GM19240 (cell line): Measurements from ENCODE around the gene MEN1.
A peak's percentile ranks its signal among the peaks of the same experiment; 100 is the strongest.

Experiments used
- DNase-seq: peaks from one replicate; pipeline ENCODE4 v3.0.0; 2011; ENCODE audit warnings: low spot score; ENCODE audit not compliant: insufficient read length

MEN1 gene

DNA sequence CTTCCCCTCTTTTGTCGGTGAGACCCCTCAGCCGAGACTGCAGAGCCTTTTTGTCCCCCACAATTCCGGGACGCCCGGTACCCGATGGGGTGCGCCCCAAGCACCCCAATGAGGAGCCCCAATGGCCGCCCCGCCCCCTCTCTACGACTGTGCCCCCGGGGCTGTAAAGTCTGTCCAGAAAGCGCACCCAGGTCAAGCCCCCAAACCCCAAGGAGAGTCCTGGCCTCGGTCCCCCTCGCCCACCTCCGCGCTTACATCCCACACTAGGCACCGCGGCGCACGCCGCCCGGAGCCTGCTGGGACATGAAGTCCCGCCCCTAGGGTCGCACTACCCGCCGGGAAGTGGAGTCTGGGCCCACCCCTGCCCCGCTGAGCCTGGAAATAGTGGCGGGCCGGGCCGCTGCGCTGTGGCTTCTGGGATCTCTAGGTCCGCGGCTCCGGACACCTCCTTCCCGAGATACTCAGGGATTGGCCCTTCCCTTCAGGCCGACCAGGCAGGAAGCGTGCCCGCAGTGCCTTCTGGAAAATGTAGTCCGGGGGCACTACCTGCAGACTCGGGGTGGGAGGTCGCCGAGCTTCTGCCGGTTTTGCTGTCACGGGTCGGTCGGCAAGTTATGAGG, at the start of gene MEN1:
Gene MEN1 (minus strand): TSS at position 281 of the 620 bp plus-strand sequence. CDS start 442 bp downstream, outside the sequence.
- peak; percentile 89 for DNase-seq

DNA sequence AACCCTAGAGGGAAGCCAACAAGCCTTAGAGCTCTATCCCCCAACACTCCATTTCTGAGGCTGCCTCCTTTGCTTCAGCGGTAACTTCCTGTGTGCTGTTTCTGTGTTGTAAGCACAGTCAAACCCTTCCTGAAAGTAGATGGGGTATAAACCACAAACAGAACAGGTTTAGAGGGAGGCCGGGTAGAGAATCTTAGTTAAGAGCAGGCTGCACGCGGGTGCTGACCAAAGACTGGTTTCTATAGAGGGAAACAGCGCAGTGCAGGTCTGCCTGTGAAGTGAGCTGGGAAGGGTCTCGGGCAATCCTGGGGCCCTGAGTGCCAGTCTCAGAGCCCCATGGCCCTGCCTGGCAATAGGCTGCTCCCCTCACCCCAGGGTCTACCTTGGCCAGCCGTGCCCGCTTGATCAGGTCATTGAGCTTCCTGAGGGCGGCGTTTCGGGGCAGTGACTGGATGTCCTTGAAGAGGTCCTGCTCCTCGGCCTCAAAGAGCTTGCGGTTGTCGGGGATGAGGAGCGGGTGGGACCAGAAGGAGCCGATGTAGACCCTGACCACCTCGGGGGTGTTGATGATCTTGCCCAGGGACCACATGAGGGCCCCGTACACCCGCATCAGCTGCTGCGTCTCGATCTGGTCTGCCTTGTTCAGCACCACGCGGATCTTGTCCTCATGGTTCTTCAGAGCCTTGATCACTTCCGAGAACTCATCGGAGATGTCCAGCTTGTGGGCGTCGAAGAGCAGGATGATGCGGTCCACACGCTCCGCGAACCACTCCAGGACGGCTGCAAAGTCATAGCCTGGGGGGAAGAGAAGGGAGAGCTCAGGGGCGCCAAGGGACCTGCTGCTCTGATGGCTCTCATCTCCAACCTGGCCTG, 49.4 kb upstream of the MEN1 start:
- DNase-seq: peak; percentile 96

DNA sequence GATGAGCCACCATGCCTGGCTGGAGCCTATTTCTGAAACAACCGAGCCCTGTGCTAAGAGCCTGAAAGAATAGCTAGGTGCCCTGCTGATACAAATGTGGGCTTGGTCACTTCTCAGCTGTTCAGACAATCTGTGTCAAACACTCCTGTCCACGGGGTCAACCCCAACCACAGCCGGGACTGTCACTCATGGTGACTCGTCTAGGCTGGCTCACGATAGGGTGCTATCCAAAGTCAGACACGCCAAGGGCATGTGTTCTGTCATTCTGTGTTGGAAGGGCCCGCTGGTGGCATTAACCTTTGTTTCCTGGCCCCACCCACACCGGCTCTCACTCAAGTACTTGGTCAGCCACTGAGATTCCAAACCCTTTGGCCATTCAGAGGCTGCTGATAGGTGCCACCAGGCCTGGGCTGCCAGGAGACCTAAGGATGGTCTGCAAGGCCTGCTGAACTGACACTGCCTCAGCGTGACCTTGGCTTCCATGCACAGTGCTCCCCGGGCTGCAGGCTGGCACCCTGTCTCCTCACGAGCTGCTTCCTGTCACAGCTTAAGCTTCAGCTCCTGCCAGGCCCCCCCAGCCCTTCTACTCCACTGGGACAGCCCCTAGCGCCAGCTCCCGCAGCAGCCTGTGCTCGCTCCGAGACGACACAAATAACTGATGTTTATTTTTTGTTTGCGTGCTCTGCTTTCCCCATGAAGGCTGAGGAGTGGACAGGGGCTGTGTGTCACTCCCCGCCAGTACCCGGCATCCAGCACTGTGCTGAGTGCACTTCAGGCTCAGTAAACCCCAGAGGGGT, 48.3 kb upstream of the MEN1 start:
- DNase-seq: no peak

DNA sequence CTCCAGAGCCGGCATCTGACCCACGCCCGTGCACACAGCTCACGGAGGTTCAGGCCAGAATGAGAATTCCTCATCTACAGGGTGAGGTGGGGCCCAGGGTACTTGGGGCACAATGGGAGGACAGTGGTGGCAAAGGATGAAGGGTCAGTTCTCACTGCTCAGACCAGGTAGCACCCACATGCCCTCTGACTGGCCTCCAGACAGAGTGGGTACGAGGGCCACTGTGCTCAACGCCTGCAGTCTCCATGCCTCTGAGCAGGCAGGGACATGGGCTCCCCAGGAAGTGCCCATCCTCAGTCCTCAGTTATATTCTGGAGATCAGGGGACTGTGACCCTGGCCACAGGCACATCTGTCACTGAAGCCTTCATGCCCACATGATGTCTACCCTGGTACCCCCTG, 47.1 kb upstream of the MEN1 start:
- no peak for DNase-seq

DNA sequence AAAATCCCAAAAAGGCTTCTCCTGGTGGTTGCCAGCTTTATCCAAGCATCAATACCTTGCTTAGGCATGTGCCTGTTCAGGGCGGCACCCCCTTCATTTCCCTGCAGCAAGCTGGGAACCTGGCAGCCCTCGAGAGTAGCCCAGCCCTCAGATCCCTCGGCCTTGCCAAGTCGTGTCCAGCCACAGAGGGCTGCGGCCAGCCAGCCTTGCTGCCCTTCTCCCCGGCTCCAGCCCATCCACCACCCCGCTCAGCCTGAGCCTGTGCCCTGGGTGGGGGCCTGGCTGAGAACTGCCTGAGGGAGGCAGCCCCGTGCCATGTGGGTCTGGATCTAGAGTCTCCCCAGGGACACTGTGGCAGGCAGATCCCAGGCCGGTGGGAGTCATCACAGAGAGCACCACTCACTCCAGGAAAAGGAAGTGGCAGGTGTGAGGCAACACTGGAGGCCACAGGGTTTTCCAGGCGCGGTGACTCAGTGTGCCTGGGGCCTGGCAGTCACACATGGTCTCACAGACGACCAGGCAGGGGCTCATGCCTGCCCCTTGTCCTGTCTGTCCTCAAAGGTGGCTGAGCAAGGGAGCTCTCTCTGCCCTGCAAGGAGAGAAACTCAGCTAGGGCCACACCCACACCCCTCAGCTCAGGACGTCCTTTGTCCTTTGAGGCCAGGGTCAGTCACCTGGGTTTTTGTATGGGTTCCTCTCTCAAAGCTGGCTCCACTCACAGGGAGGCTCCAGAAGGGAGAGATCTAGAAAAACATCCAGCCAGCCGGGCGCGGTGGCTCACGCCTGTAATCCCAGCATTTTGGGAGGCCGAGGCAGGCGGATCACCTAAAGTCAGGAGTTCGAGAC, 46.3 kb upstream of the MEN1 start:
- no peak for DNase-seq

DNA sequence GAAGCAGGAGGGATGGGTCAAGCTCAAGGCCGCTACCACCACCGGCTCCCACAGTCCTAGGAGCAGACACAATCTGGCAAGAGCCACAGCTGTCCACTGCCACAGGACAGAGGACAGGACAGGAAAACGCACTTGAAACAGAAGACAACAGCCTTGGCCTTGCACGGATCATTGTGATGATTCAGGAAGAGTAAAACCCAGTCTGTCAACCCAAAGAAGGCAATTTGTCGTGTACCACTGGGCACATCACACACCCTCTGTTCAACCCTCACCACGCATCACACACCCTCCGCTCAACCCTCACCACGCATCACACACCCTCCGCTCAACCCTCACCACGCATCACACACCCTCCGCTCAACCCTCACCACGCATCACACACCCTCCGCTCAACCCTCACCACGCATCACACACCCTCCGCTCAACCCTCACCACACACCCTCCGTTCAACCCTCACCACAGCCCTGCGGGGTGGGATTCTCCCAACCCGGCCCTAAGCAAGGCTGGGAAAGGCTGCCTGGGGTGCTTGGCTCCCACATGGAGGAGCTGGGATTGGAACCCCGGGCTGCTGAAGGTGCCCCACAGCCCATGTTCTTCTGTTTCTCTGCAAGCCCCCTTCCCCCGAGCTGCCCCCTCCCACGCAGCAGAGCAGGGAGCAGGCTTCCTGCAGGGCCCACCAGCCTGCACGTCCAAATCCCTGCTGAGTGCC, 45.4 kb upstream of the MEN1 start:
- DNase-seq: no peak

DNA sequence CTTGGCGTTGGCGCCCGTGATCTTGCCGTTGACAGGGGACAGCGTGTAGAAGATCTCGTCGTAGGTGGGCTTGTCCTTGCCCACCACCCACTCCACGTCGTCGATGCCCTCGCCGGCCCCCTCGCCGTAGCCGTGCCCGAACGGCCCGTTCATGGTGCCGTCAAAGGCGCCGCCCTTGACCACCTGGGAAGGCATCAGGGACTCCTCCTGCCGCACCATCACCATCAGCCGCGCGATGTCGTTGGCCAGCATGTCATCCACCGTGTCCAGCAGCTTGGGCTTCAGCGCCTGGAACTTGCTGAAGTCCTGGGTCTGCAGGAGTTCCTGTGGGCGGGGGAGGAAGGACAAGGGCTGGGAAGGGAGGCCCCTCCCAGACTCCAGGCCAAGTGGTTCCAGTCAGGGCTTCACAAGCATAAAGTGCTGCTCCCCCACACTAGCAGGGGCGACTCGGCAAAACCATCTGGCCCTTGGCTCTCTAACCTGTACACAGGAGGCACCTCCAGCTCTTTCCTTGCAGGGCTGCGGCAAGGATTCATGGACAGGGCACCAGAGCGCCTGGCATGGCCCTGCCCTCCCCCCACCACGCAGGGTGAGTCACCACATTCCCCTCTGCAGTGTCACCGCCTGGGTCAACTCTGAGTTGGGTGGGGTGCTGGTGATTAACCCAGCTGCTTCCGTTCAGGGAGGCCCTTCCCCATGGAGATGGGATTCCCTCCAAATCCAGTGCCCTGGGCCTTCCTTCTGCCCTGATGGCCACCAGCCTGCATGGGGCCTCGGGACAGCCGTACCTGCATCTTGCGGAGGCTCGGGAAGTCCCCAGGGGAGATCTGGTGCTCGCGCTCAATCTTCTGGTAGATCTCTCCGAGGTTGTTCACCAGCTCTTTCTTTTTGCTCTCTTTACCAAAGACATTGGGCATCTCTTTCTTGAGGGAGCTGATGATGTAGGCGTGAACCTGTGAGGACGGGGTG, 44.5 kb upstream of the MEN1 start:
- no peak for DNase-seq

DNA sequence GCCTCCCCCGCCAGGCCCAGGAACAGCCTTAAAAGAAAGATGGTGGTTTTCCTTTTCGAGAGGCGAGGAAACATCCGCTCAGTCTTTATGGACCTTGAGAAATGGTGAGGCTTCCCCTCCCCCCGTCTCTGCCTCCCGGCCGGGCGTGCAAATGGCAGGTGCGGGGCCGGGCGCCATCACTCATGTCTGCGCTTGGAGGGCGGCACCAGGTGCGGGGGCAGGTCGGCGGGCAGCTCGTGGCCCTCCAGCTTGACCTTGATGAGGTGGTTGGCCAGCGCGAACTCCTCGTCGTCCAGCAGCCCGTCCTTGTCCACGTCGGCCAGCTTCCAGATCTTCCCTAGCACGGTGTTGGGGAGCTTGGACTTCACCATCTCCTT, 43.8 kb upstream of the MEN1 start:
- no peak for DNase-seq

DNA sequence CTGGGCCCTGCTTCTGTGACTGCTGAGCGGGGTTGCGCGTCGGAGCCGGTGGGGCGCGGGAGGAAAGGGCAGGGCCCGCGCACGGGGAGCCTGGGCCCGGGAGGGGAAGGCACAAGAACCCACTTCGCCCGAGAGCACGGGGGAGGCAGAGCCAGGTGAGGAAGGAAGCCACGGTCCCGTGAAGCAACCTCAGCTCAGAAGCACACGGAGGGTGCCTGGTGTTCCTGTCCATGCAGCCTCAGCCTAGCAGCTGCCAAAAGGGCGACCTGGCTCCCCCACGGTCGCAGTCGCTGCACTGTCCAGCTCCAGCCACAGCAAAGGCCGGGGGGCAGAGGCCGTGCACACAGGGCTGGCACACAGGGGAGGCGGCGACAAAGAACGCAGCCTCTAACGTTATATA, 43.4 kb upstream of the MEN1 start:
- DNase-seq: no peak

DNA sequence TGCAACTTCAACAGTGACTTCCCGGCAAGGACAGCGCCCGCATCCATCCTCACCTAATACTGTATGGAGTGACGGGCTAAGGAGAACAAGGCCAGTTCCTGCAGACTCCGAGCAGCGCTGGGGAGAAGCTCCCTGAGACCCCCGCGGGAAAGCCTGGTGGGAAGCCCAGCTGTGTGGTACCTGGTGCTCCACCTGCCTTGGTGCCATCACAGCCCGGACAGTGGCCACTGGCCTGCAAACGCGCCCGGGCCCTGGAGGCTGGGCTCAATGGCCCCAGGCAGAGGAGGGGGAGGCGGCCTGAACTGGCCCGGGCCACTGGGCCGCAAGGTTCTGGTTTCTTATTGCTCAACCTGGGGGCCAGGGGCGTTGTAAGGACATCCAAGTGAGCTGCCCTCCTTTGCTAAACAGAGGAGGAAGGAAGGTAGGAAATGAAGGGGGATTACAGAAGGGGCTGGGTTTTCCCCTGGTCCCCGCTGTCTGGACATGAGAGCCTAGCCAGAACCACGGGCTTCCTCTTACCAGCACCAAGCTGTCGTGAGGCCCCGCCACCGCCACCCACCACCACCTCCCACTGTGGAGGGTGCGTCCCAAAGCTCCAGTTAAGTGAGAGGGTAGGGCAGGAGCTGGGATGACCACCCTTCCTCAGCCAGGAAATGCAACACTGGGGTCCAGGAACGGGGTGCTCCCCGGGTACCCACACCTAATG, 42.6 kb upstream of the MEN1 start:
- no peak for DNase-seq

DNA sequence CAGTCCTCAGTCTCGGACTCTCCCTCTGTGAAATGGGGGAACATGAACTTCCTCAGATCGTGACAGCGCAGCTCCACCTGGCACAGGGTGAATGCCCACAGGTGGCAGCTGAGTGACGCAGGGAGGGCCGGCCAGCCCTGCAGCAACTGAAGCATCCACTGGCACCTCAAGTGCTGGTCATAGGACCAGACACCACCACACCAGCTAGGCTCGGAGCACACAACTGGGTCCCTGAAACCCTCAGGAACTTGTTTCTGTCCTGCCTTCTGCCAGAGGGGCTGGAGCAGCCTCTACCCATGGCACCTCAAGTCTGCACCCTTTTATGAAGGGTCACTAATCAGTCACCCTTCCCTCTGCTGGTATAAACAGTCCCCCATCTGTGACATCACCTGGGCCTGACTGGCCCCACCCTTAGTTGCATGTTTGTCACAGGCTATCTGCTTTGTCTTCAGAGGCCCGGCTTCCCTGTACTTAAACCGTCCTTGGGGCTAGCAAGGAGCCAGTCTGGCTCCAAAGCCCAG, 41.5 kb upstream of the MEN1 start:
- DNase-seq: no peak

DNA sequence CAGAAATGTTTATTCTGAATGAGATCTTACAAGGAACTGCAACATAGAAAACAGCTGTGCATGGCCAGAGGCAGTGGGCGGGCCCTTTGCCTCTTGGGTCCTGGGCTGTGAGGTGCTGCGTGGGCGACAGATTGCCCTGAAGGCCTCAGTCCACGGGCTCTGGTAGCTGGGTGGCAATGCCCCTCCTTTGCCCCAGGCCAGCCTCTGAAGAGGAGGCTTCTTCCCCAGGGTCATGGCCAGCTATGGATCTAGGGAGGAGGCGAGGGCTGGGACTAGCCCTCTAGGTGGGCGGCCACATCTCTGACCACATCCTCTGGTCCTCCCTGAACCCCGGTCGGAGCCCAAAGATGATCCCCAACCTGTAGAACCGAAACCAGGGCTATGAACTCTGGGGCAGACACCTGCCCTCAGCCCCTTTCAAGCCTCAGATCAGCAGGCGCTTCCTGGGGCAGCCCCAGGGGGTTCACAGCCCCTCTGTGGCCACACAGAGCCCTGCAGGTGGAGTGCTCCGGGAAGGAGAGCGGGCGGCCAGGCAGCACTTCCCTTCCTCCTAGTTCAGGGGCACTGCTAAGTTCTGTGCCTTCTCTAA, 40.7 kb upstream of the MEN1 start:
- peak; percentile 94 for DNase-seq

DNA sequence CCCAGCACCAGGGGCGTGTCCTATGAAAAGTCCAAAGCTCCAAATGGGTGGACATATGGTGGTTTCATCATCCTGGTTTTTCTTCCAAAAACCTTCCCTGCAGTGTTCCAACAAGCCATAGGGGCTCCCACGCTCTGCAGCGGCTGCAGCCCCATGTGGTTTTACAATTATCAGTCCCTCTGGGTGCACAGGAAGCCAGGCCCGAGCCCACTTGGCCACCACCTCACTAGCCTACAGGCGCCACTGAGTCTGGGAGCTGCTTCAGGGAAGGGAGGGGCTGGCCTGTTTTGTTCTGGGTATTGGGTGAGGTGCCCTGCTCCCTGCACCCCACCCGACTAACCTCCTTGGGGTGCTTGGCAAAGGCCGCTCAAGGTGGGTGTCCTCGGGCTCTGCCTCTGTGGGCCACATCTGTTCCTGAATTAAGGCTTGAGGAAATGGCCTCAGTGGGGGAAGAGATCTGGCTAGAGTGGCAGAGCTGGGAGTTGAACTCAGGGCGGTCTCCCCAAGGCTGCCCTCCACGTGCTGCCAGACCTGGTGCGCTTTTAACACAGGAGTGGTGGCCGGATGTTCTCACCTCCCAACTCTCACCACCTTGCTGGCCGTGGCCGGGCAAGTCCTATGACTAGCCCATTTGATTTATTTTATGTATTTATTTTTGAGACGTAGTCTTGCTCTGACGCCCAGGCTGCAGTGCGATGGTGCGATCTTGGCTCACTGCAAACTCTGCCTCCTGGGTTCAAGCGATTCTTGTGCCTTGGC, 39.4 kb upstream of the MEN1 start:
- no peak for DNase-seq

DNA sequence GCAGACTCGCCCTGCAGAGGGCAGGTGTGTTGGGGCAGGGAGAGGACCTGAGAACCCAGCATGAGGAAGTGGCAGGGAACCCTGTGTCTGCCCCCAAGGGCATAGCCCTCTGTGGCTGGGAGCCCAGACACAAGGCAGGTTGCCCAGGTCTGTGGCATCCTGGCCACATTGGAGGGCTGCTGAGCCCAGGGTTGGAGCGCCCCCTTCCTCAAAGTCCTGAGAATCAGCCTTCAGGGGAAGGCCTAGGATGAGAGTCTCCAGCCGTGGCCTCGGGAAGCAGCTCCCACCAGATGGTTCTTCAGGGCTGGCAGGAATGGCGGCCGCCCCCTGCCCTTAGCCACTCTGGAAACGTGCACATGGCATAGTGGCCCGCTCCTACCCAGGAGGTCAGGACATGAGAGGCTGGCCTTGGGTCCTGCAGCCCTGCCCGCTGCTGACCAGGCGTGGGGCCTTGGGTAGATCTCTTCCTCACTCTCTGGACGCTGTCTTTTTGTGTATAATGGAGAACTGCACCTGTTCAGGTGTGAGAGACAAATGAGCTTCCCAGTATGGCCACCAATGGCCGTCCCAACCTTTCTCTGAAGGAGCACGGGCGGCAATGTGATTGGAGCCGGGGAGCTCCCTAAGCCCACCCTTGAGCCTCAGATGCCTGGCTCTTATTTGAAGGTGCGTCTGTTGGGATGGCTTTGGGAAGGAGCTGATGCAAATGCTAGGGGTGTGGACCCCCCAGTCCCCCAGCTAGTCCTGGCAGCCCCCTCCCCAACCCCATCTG, 38.7 kb upstream of the MEN1 start:
- DNase-seq: no peak

DNA sequence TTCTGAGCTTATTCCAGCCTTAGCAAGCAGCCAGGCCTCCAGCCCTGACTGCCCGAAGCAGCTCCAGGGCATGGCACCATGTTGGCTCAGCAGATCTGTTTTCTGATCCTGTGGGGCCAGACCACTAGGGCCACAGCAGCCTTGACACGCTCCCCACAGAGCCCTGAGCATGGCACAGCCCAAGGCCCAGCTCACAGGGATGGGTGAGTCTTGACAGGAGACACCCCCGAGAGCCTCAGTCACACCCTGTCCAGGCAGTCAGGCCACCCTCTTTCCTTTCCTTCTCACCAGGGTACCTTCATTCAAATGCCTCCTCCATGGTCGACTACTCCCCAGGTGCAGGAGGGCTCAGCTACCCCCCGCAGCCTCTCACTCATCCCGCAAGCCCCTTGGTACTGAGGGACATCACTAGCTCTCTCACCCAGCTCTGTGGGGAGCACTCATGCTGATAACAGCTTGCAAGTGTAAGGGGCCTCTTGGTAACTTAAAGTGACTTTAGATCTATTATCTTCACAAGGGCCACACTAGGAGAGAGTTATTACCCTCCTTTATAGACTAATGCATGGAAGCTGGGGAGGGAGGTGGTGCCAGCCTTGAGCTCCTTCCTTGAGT, 38.0 kb upstream of the MEN1 start:
- DNase-seq: no peak

DNA sequence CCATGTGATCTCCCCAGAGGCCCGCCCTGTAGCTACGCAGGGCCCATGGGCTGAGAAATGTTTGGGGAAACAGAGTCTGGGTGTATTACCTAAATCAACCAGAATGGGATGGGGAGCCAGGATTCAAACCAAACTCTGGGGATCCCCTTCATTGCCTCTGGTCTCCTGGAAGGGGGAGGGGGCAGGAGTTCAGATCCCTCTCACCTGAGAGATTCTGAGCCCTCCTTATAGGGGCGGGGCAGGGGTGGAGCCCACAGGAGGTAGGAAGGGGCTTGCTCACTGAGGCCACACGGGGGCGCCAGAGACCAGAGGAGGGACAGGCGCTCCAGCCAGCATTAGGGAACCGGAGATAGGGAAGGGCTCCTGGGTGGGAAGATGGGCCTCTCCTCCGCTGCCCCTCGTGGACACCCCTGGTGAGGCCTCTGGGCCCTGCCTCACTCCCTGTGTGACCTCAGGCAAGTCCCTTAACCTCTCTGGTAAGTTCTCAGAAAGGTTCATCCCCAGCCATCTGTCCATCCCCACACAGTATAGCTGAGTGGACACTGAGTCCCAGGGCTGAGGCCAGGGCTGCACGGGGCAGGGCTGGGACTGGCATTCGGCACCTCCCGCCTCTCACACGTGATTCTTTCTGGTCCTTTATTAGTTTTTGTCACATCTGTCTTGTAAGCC, 36.8 kb upstream of the MEN1 start:
- peak; percentile 96 for DNase-seq
